Caki2 (cell line): ENCODE results near the gene CFAP45. TPM values are rescaled to one million over a fixed set of nuclear protein-coding genes. Genes with fewer than 3 reads are reported as not detected.

Experiments used
- DNase-seq: peaks from one replicate; pipeline ENCODE4 v3.0.0-alpha.2; 2015; ENCODE audit warnings: low read depth
- in situ Hi-C: cut with HindIII; loops from 2 replicates; pipeline ENCODE4 v1.10.0; 2016; ENCODE audit warnings: low sequenced_read_pairs, low pct_unique_long_range_greater_than_20kb, mixed read lengths
- total RNA-seq: library from RNA; depleted of rRNA; stranded (reverse); fragments of >200 nt; shearing (Covaris generic); gene quantifications from 2 replicates; pipeline ENCODE4 v1.2.3, GENCODE V29; 2014; ENCODE audit warnings: low replicate concordance; rRNA removed

Gene CFAP45, protein sequence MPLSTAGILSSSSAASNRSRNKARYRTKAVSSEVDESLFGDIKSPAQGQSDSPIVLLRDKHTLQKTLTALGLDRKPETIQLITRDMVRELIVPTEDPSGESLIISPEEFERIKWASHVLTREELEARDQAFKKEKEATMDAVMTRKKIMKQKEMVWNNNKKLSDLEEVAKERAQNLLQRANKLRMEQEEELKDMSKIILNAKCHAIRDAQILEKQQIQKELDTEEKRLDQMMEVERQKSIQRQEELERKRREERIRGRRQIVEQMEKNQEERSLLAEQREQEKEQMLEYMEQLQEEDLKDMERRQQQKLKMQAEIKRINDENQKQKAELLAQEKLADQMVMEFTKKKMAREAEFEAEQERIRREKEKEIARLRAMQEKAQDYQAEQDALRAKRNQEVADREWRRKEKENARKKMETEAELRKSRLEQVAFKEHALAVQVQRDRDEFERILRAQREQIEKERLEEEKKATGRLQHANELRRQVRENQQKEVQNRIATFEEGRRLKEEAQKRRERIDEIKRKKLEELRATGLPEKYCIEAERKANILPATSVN
- total RNA-seq: not detected in 2 replicates

GRCh38 chr1:159900086-159900680, at the start of gene CFAP45:
Gene CFAP45, minus strand, starts transcription at chr1:159900165. Its CDS starts 67 bp downstream, at chr1:159900098.
- no peak for DNase-seq
- in situ Hi-C loops: no loop called here

GRCh38 chr1:159949123-159949522, 49.2 kb upstream of the CFAP45 start:
- in situ Hi-C loops: no loop called here
- DNase-seq: no peak

- no peak for DNase-seq
- in situ Hi-C loops: no loop called here
These were observed 48.0 kb upstream of the CFAP45 start for GRCh38 chr1:159947942-159948341.

- no peak for DNase-seq
- in situ Hi-C loops: no loop called here
These were observed 46.5 kb upstream of the CFAP45 start for GRCh38 chr1:159946242-159947187.

- DNase-seq: no peak
- in situ Hi-C loops: no loop called here
These were observed 45.7 kb upstream of the CFAP45 start, which contains the start of gene IGSF9 for GRCh38 chr1:159945483-159946241. Gene IGSF9, minus strand, starts transcription at chr1:159945613. Its CDS starts 2,159 bp downstream, at chr1:159943454.

- in situ Hi-C loops: no loop called here
- no peak for DNase-seq
These were observed 44.9 kb upstream of the CFAP45 start for GRCh38 chr1:159944623-159945455.

DNA sequence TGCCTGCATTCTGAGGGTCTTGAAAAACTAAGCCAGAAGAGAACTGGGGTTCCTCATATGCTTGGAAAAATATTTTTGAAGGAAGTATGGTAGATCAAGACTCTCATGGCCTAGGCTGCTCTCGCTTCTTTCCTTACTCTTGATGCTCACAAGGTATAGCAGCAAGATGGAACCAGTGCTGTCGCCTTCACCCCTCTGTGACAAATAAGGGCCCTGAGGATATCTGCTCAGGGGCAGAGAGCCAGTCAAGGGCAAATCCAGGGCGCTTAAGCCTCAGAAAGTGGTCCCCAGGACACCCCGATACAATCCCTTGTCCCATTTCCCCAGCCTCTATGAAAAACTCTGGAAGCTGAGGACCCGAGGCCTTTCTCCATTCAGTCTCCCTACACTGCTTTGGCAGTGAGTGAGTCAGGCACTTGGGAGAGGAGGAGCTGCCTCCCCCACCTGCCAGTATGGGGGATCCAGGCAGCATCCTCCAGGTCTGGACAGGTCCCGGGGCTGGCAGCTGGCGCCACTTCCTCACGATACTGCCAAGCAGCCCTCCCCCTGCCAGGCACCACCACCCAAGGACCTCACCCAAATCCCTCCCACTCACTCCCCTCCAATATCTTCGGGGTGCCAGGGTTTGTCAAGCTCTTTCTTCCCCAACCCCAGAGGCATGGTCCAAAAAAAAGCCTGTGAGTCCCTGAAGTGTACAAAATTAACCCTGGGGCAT, 44.1 kb upstream of the CFAP45 start:
- DNase-seq: no peak
- in situ Hi-C loops: no loop called here

GRCh38 chr1:159943278-159943640, 43.3 kb upstream of the CFAP45 start:
- no peak for DNase-seq
- in situ Hi-C loops: no loop called here

DNA sequence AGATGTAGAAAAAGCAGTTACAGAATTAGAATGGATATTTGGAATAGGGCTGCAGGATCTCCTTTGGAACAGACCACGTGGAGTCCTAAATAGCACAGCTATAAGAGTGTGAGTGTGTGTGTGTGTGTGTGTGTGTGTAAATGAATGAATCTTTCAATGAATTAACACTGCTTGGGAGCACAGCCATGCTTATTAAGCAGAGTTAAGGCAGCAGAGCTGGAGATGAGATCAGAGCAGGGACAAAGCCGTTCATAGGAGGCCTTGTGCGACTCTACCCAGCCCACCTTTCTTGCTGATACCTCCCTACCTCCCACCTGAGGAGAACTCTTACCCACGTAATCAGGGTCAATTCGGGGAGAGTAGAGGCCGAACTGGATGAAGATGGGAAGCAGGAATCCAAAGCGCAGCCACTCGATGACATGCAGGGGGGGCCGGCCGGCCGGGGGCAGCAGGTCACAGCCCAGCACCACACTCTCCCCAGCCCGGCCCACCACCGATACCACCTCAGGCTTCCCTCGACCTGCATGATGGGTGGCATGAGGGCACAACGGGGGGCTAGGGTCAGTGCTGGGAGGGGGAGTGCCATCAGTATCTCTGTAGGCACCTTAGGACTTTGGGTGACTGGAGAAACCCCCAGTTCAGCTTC, 42.8 kb upstream of the CFAP45 start:
- in situ Hi-C loops: no loop called here
- DNase-seq: no peak

DNA sequence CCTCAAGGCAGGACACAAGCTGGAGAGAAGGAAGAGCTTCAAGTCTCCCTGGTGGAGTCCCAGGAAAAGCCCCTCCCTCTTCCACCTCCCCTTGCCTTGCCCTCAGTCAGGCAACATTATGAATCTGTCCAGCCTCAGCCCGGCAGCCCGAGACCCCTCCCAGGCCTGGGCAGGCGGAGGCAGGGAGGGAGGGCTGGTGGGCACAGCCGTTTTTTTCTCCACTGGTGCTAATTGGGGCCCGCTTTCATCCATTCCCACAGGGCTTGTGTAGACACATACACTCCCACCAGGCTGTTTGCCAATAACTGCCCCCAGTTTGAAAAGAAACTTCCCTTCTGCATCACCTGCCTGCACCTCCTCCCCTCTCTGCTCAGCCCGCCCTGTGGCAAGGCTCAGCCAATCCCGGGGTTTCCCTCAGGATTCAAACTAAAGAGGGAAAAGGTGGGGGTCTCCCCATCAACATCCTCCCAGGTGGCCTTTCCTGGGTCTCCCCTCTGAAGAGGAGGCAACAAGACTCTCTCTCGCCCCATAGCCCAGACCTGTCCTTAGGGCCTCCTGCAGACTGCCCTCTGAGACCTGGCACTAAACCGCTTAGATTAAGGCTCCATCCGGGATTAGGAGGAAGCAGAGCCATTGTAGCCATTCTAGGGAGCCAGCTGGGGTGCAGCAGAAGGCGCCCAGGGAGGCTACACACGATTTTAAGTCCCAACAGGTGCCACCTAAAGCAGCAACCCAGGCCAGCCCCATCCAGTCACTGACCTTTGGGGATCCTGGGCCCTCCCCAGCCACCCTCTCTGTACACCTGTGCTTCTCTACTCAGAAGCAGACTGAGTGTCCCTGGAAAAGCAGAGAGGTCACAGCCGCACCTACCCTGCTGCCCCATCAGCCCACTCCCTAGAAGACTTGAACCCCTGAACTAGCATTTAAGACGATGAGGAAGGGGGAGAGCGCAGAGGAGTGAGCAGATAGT, 41.9 kb upstream of the CFAP45 start:
- in situ Hi-C loops: no loop called here
- DNase-seq: no peak

DNA sequence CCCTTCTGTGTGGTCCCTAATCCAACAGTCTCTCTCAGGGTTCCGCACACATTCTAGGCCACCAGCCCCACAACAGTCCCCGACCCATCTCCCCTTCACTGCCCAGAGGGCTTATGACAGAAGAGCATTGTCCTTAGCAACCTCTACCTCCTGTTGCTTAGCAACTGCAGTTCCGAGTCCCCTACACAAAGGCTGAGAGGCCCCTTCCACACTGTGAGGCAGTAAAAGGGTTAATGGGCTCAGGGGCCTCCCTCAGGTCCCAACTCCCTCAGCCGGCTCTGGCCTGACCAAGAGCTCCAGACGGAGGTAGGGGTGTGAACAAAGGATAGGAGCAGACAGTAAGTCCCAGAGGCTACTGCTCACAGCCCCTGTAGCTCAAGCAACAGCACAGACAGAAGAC, 41.2 kb upstream of the CFAP45 start:
- in situ Hi-C loops: no loop called here
- DNase-seq: no peak

DNA sequence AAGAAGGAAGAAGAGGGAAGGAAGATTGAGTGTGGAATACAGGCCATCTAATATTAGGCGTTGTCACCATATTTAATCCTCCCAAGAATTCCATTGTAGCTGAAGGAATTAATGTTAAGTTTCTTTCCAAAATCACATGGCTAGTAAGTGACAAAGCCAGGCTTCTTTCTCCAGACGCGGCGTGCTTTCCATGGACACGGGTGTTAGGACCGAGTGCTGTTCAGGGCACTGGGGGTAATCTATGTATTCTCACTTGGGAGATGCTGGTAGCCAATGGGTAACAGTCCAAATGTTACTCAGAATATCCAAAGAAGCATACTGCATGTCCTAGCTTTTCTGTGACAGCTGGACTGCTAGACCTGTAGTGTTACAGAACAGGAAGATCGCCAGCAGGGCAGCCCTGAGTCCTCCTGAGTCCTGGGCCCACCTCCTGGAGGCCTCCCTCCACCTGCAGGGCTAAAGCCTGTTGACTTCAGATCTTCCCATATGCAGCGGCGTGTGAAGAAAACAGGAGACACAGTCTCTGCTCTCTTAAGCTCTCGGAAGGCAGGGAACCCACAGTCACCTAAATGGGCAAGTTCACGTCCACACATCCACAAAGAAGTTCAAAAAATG, 40.1 kb upstream of the CFAP45 start:
- in situ Hi-C loops: no loop called here
- no peak for DNase-seq

- in situ Hi-C loops: no loop called here
- DNase-seq: no peak
These were observed 39.7 kb upstream of the CFAP45 start for GRCh38 chr1:159939678-159940002.

DNA sequence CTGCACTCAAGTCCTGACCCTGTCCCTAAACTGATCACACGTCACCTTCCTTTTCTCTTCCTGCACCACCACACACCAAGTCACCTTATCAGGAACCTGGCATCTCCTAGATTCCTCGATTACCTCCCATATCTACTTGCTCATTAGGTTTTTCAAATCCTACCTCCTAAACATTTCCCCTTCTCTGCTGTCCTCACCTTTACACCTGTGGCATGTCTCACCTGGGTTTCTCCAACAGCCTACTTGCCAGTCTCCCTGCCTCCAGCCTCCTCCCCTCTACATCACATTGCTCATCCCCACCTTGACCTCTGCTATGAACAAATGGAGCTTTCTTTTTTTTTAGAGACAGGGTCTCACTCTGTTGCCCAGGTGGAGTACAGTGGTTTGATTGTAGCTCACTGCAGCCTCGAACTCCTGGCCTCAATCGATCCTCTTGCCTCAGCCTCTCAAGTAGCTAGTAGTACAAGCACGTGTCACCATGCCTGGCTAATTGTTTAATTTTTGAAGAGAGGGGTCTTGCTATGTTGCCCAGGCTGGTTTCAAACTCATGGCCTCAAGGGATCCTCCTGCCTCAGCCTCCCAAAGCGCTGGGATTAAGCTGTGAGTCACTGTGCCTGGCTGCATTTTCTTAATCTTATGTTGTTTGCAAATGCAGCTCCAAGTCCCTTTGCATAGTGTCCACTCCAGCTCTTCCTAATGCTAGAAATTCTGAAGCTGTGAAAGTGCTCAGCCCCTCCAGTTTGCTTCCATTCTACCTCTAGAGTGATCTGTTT, 39.1 kb upstream of the CFAP45 start:
- in situ Hi-C loops: no loop called here
- no peak for DNase-seq
